GM21423 (cell line): ENCODE data around the gene NOTCH1.

Experiments used
- ATAC-seq: cut with Tn5 transposase; IDR thresholded peaks from one replicate; pipeline ENCODE4 v1.9.1; 2021; ENCODE audit warnings: mild to moderate bottlenecking, moderate library complexity; ENCODE audit not compliant: unreplicated experiment

Gene NOTCH1

DNA sequence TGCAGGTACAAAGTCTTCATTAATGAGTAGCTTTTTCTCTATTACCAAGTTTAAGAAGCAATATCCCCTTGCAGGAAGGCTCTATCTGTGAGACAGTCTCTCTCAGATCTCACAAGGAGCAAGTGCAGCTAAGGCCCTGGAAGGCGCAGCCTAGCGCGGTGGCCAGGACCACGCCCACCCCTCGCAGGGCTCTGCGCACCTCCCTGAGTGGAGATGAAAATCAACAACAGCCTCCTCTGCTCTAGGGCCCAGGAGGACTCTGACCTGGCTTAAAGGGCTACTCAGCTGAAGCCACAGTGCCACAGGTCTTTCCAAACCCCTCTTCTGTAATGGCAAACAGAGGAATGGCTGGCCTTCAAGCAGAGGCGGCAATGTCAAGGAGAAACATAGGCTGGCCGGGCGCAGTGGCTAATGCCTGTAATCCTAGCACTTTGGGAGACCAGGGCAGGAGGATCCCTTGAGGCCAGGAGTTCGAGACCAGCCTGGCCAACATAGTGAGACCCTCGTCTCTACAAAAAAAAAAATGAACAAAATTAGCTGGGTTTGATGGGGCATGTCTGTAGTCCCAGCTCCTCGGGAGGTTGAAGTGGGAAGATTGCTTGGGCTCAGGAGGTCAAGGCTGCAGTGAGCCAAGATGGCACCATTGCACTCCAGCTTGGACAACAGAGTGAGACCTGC lies 74.9 kb downstream of the NOTCH1 start:
- ATAC-seq = no peak

GRCh38 chr9:136470356-136470755 lies 75.5 kb downstream of the NOTCH1 start:
- no peak for ATAC-seq

DNA sequence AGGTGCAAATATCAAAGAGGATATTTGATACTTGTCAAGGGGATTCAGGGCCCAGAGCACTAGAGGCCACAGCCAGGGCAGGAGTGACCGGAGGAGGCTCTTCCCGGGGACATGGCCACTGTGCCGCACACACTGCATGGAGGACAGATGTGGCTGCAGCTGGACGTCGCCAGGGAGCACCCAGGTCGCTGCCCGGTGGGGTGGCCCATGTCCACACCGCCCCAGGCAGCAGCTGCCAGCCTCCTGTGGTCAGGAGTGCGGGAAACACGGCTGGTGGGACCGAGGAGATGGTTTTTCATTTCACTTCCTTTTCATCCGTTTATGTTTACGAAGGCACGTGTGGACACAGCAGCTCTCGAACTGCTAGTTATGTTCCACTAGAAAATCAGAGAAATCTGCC lies 78.1 kb downstream of the NOTCH1 start:
- ATAC-seq = no peak

DNA sequence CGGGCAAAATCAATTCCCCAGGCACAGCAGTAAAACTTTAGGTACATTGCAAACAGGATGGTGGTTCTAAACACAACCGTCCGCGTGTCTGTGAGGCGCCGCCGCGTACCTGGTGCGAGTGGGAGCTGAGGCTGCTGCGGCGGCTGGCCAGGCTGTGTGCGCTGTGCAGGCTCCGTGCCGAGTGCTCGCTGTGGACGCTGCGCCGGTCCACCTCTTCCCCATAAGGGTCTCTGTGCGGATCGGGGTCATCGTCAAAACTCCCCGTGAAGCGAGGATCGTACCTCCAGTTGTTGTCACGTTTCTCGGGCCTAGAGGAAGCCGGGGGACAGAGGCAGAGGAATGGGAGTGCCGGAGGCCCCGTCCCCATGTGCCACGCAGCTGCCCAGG lies 79.7 kb downstream of the NOTCH1 start:
- ATAC-seq = no peak

GRCh38 chr9:136465500-136466154 lies 80.2 kb downstream of the NOTCH1 start:
- ATAC-seq = no peak

DNA sequence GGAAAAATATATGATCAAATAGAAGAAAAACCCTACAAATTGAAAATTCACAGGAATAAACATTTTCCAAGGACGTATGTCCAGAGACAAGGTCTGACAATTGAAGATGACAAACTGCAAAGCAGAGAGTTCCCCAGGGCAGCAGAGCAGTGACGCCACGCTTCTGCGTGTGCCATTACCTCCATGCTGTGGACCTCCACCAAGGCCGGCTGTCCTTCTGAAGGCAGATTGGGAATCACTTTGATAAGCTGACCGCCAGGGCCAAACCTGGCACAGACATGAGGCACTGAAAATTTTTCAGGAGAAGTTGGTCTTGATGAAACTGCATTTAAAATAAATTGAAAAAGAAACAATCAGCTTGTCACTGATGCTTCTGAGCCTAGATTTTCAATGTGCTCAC lies 81.6 kb downstream of the NOTCH1 start:
- ATAC-seq = no peak

DNA sequence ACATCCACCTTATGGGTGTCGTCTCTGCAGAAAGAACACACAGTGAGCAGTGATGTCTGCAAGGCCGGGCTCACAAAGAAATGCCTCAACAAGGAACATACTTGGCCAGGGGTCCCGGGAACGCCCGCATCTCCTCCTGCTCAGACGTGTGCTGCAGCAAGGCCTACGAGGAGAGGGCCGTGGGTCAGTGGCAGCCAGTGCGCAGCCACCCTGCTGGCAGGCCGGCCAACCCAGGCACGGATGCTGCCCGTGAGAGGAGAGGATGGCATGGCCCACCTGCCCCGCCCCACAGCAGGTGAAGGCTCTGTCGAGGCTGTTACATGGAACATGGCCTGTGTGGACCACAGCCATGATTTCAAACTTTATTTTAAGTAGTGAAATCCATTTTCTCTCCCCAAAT lies 82.3 kb downstream of the NOTCH1 start:
- ATAC-seq = no peak

- ATAC-seq = no peak
Observed at GRCh38 chr9:136462664-136463063, 83.2 kb downstream of the NOTCH1 start.

DNA sequence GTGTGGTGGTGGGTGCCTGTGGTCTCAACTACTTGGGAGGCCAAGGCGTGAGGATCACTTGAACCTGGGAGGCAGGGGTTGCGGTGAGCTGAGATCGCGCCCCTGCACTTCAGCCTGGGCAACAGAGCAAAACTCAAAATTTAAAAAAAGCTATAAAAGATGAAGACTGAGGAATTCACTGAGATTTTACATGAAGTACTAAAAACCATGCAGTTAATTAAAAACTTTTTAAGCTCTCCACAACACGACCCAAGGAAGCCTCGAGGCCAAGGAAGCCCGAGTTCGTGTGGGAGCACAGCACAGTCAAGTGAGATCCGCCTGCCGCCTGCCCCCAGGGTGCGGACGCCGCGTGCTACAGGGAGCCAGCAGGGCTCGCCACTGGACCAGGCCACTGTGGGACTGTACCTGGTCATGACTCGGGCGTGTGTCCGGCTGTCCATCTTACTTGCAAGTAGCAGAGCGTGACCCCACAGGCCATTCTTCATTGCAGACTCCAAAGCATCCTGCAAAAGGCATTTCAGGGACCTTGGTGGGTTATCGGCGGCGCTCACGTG lies 85.0 kb downstream of the NOTCH1 start:
- no peak for ATAC-seq

GRCh38 chr9:136459425-136459824 lies 86.4 kb downstream of the NOTCH1 start:
- ATAC-seq = no peak

- ATAC-seq = no peak
Observed at GRCh38 chr9:136457326-136457725, 88.5 kb downstream of the NOTCH1 start.

DNA sequence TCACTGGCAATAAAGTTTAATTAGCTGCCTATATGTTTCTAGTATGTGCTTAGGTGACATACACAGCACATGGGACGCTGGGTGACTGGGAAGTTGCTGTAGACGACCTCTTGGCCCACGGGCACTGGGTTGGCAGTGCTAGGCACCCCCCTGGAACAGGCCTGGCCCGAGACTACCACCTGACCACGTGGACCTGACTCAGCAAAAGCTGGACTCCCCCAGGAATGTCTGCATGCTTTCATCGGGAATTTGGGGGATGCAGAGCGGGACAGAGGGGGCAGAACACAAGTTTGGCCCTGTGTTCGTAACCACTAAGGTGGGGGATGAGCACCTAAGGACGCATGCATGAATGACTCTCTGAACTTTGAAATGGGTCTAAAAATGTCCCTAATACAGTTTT lies 89.6 kb downstream of the NOTCH1 start:
- ATAC-seq = no peak

- no peak for ATAC-seq
Observed at GRCh38 chr9:136455043-136456002, 90.5 kb downstream of the NOTCH1 start.

DNA sequence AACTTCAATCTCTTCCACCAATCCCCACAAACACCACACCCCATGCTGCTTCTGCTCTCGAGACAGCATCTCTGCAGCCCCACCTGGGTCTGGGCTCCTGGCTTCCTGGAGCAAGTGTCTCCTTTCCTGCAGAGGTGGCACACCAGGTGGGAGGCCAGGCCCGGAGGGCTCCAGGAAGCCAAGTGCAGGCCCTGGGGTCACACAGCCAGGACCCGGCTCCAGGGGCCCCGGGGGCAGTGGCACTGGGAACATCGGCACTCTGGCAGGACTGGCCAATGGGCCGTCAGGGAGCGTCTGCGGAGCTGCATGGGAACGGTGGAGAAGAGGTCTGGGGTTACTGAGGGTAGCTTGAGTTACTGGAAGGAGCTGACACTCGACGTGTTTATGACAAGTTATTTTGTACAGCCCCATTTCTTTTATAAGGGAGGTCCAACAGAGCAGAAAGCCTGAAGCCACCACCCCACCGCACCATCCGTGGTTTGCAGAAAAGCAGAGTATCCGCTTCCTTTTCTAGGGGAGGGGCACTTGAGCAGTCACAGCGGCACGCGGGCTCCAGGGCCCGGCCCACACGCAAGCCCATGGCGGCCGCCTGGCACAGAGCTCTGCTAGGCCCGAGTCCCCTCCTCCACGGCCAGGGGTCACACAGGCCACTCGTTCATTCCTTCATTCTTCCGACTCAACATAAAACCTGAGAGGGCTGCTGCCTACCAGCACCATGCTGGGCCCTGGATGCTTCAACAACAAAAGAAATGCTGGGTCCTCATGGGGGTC lies 91.6 kb downstream of the NOTCH1 start:
- ATAC-seq = no peak

GRCh38 chr9:136453326-136453725 lies 92.5 kb downstream of the NOTCH1 start:
- ATAC-seq = no peak

DNA sequence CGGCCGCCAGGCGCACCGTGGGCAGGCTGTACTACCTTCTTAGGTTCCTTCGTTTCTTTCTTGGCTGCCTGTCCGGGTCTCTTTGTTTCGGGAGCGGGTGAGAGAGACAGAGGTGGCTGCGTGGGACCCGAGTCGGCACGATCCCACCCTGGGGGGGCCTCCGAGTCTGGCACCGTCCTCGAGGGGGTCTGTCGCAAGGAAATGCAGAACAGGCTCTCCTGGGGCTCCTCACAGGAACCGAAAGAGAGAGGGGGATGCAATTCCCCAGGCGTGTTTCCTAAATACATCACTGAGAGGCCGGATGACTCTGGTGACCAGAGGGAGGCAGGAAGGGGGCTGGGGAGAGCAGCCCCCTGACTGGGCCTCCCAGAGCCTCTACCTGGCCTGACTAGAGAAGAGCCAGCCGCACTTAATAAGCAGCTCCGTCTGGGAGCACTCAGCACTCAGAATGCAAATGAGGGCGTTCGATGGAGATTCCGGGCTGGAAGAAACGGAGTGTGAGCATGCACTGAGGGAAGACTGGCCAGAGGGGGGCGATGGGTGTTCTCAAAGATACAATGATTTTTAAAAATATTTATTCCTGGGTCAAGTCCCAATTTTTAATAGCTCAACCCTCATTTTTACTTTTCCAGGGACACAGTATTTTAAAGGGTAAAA lies 94.5 kb downstream of the NOTCH1 start:
- no peak for ATAC-seq

- ATAC-seq = no peak
Observed at GRCh38 chr9:136448655-136449054, 97.2 kb downstream of the NOTCH1 start.

GRCh38 chr9:136447173-136447778 lies 98.6 kb downstream of the NOTCH1 start:
- ATAC-seq = no peak

DNA sequence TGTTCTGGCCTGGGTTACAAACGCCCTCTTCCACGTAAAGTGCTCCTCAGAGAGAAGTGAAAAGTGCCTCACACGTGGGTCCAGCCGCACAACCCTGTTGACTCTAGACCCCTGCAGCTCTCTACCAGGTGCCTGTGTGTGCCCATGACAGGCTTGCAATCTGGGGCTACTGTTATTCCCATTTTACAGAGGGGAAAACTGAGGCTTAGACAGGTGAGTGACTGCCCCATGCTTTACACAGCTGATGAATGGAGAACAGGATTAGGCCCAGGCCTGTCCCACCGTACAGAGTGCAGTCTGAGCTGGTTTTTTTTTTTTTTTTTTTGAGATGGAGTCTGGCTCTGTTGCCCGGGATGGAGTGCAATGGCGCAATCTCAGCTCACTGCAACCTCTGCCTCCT lies 100.0 kb downstream of the NOTCH1 start:
- no peak for ATAC-seq
